ENCODE measurements around the gene OR51F1. TPM values are rescaled to one million over a fixed set of nuclear protein-coding genes. Genes with fewer than 3 reads are reported as not detected.

Gene OR51F1, protein sequence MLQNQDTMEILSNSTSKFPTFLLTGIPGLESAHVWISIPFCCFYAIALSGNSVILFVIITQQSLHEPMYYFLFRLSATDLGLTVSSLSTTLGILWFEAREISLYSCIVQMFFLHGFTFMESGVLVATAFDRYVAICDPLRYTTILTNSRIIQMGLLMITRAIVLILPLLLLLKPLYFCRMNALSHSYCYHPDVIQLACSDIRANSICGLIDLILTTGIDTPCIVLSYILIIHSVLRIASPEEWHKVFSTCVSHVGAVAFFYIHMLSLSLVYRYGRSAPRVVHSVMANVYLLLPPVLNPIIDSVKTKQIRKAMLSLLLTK
- total RNA-seq (2012; rRNA removed) (not detected in 2 replicates), polyA plus RNA-seq (2012; rRNA removed) (not detected in 2 replicates), Bru-seq, nascent RNA (not detected), BruChase-seq, experiment 1, labeled RNA remaining after a 6-hour chase (not detected), BruChase-seq, experiment 2, labeled RNA remaining after a 2-hour chase (not detected)
- not detected in 2 replicates for polyA plus RNA-seq (2012; cell fraction: cytosol; rRNA removed)
- not detected in 2 replicates for polyA plus RNA-seq (2012; cell fraction: nucleus; rRNA removed; ENCODE audit: low replicate concordance)
- long read RNA-seq = 0 reads

DNA sequence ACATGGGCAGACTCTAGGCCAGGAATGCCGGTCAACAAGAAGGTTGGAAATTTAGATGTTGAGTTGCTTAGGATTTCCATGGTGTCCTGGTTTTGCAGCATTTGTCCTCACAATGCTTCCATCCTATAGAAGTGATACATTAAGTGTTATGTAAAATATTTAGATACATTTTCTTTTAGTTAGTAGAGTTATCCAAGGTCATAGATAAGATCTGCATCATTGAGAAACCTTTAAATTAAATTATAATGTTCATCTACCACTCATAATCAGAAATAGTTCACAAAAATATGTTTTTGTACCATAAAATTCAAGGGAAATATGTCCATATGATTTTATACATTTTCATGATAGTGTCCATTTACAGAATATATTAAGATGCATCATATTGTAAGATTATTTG lies at the start of gene OR51F1:
Gene OR51F1, minus strand, starts transcription at position 101 of the 400 bp plus-strand sequence. Its CDS starts 0 bp downstream, at position 101.
- H3K23ac ChIP-seq (ENCODE audit: low read depth, low read length) = no peak within 1 kb of the TSS
- dilution Hi-C loops (cut with HindIII; ENCODE audit: low sequenced_read_pairs, unreplicated experiment) = no loop called here
- H3K56ac ChIP-seq (ENCODE audit: extremely low read depth, insufficient read depth, low read length) = no peak within 1 kb of the TSS
- H2BK5ac ChIP-seq (ENCODE audit: low read depth, low read length, poor library complexity, severe bottlenecking) = no peak within 1 kb of the TSS
- H2BK15ac ChIP-seq (ENCODE audit: low read depth, low read length) = no peak within 1 kb of the TSS
- H2BK120ac ChIP-seq (ENCODE audit: low read depth, low read length) = no peak within 1 kb of the TSS
- no peak within 1 kb of the TSS for H2AFZ ChIP-seq (replicated peaks; ENCODE audit: low read length, poor library complexity)
- H3K27ac ChIP-seq (ENCODE audit: insufficient read depth, low read length) = no peak within 1 kb of the TSS
- DNase-seq (no peak), ATAC-seq (ENCODE audit: low read depth) (no peak)
- no peak within 1 kb of the TSS for H2AK9ac ChIP-seq (replicated peaks; ENCODE audit: low read depth, low read length, poor library complexity)
- no TSS peak for BruUV-seq (replicated peaks)
- no peaks in the 10 kb centered on the region for H4K20me1 ChIP-seq (ENCODE audit: insufficient read depth, low read length)
- H2BK20ac ChIP-seq (ENCODE audit: low read depth, low read length) = no peak within 1 kb of the TSS
- H3K4me1 ChIP-seq (ENCODE audit: control insufficient read depth, insufficient read depth, low read length) = no peaks in the 10 kb centered on the region
- WGBS, 2 experiments (ENCODE audit: extremely low coverage in 2 of 2, insufficient read length in 1 of 2) = no CpG with 5 or more reads among the region's 1 CpG
- ChIA-PET CTCF (no interaction called here), POLR2A (ENCODE audit: unreplicated experiment) (no interaction called here)
- H4K5ac ChIP-seq (ENCODE audit: low read depth, low read length) = no peak within 1 kb of the TSS
- intact Hi-C loops (cut with micrococcal nuclease) = no loop called here
- no peak for TF ChIP-seq SMC3 (IDR thresholded peaks at IDR 0.05; ENCODE audit: low read depth, low read length)
- no peak for TF ChIP-seq RCOR1 (IDR thresholded peaks at IDR 0.05; ENCODE audit: insufficient replicate concordance, low read length)
- no peak for TF ChIP-seq CHD1 (IDR thresholded peaks at IDR 0.05; ENCODE audit: low read depth, low read length)
- no peak within 1 kb of the TSS for H3K9ac ChIP-seq (ENCODE audit: low read depth, low read length)
- no peaks in the 10 kb centered on the region for H3K9me1 ChIP-seq (ENCODE audit: insufficient read depth, low read length)
- no peak within 1 kb of the TSS for H4K91ac ChIP-seq (ENCODE audit: insufficient read depth, low read depth, low read length)
- no peak within 1 kb of the TSS for H3K4me3 ChIP-seq (ENCODE audit: insufficient read depth, low read depth, low read length)
- H4K8ac ChIP-seq (ENCODE audit: low read depth in 2 of 2, low read length in 2 of 2) = no peak within 1 kb of the TSS
- no peaks in the 10 kb centered on the region for H3K27me3 ChIP-seq (ENCODE audit: control insufficient read depth, insufficient read depth, low read length)
- H3K18ac ChIP-seq (ENCODE audit: low read depth, low read length) = no peak within 1 kb of the TSS
- H3K9me3 ChIP-seq (ENCODE audit: control insufficient read depth, insufficient read depth, low read length) = no peaks in the 10 kb centered on the region
- H2AK5ac ChIP-seq (ENCODE audit: low read depth, low read length) = no peak within 1 kb of the TSS
- H3K79me1 ChIP-seq (ENCODE audit: low read depth in 1 of 2, low read length in 2 of 2) = no peaks in the 10 kb centered on the region
- no peak within 1 kb of the TSS for H3K4me2 ChIP-seq (ENCODE audit: low read depth, low read length)
- H3K36me3 ChIP-seq (ENCODE audit: control insufficient read depth, insufficient read depth, low read length) = no peaks in the 10 kb centered on the region
- H3K4ac ChIP-seq (ENCODE audit: low read depth, low read length) = no peak within 1 kb of the TSS
- no peak within 1 kb of the TSS for H3K14ac ChIP-seq (replicated peaks; ENCODE audit: low read depth, low read length)
- in situ Hi-C loops (cut with MboI; ENCODE audit: low sequenced_read_pairs) = no loop called here
